MM.1S (cell line): Measurements from ENCODE around the gene GPR4.
A peak's percentile ranks its signal among the peaks of the same experiment; 100 is the strongest.

Source experiments
- DNase-seq: peaks from one replicate; pipeline ENCODE4 v3.0.0-alpha.2; 2015
- H2AFZ ChIP-seq: fragments of 300-600 bp; sonication (generic); 2 replicates; pipeline ENCODE4 v1.6.0; 2016; ENCODE audit warnings: antibody characterized with exemption, low read length
- H3F3A ChIP-seq: fragments of 300-600 bp; sonication (generic); 2 replicates; pipeline ENCODE4 v1.6.1; 2016; ENCODE audit warnings: mild to moderate bottlenecking, antibody characterized with exemption, low read length, moderate library complexity, mixed read lengths; ENCODE audit not compliant: insufficient read depth
- H3K27ac ChIP-seq: fragments of 300-600 bp; sonication (generic); 2 replicates; pipeline ENCODE4 v1.5.1; 2016; ENCODE audit warnings: mild to moderate bottlenecking, low read length
- H3K27me3 ChIP-seq: fragments of 300-600 bp; sonication (generic); replicated peaks from 2 replicates; pipeline ENCODE4 v1.6.0; 2016; ENCODE audit warnings: low read length; ENCODE audit not compliant: insufficient read depth
- H3K36me3 ChIP-seq: fragments of 300-600 bp; sonication (generic); replicated peaks from 2 replicates; pipeline ENCODE4 v1.6.1; 2016; ENCODE audit warnings: mild to moderate bottlenecking, low read length, mixed read lengths; ENCODE audit not compliant: insufficient read depth
- H3K4me1 ChIP-seq: fragments of 300-600 bp; sonication (generic); 2 replicates; pipeline ENCODE4 v1.6.1; 2016; ENCODE audit warnings: low read length, mixed read lengths
- H3K4me2 ChIP-seq: fragments of 300-600 bp; sonication (generic); 2 replicates; pipeline ENCODE4 v1.6.0; 2016; ENCODE audit warnings: low read depth, low read length
- H3K4me3 ChIP-seq: fragments of 300-600 bp; sonication (generic); 2 replicates; pipeline ENCODE4 v1.5.1; 2016; ENCODE audit warnings: low read length, mixed read lengths
- H3K79me2 ChIP-seq: fragments of 300-600 bp; sonication (generic); 2 replicates; pipeline ENCODE4 v1.6.1; 2016; ENCODE audit warnings: mixed run types, low read length, mixed read lengths
- H3K9ac ChIP-seq: fragments of 300-600 bp; sonication (generic); 2 replicates; pipeline ENCODE4 v1.6.1; 2016; ENCODE audit warnings: low read length, mixed read lengths
- H3K9me2 ChIP-seq: fragments of 300-600 bp; sonication (generic); replicated peaks from 2 replicates; pipeline ENCODE4 v1.6.1; 2016; ENCODE audit warnings: mild to moderate bottlenecking, low read length, mixed read lengths; ENCODE audit not compliant: insufficient read depth
- H3K9me3 ChIP-seq: fragments of 300-600 bp; sonication (generic); replicated peaks from 2 replicates; pipeline ENCODE4 v1.6.1; 2016; ENCODE audit warnings: mild to moderate bottlenecking, low read length, mixed read lengths; ENCODE audit not compliant: insufficient read depth
- H4K20me1 ChIP-seq: fragments of 300-600 bp; sonication (generic); 2 replicates; pipeline ENCODE4 v1.6.1; 2016; ENCODE audit warnings: mild to moderate bottlenecking, low read length, moderate library complexity, mixed read lengths; ENCODE audit not compliant: insufficient read depth
- CTCF ChIP-seq: fragments of 300-600 bp; sonication (generic); IDR thresholded peaks from 2 replicates; pipeline ENCODE4 v1.5.1; 2016; ENCODE audit warnings: antibody characterized with exemption, low read length, mixed read lengths
- EZH2 ChIP-seq: fragments of 300-600 bp; sonication (generic); optimal IDR thresholded peaks from 2 replicates; pipeline ENCODE3; 2017; ENCODE audit warnings: low read depth, mild to moderate bottlenecking, antibody characterized with exemption, low read length, mixed read lengths
- EZH2phosphoT487 ChIP-seq: fragments of 300-600 bp; sonication (generic); IDR thresholded peaks from 2 replicates; pipeline ENCODE4 v1.6.1; 2018; ENCODE audit warnings: antibody characterized with exemption, low read length

The GPR4 gene

DNA sequence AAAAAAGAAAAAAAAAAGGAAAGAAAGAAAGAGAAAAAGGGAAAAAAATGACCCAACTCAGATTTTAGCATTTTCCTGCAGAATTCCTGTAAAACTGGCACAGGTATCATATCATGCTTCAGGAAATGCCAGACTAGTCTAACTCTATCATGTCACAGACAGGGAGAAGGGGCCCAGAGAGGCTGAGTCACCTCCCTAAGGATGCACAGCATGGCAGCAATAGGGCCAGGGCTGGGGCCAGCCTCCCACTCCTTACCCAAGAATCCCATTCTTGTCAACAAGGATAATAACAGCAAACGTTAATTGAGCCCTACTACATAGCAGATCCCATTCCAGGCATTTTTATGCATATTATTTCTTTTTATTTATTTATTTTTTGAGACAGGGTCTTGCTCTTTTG is 8.5 kb downstream of the GPR4 start:
- no peak overlapping the region for H3K4me2 ChIP-seq
- H3K27ac ChIP-seq = no peak overlapping the region
- no peaks in the 10 kb centered on the region for H3F3A ChIP-seq
- no peaks in the 10 kb centered on the region for H3K79me2 ChIP-seq
- DNase-seq = no peak
- no peaks in the 10 kb centered on the region for H3K9me3 ChIP-seq
- TF ChIP-seq EZH2phosphoT487 = no peak
- no peak for TF ChIP-seq CTCF
- TF ChIP-seq EZH2 = no peak
- peaks cover 79% of the 10 kb centered on the region for H3K27me3 ChIP-seq
- no peaks in the 10 kb centered on the region for H3K9me2 ChIP-seq
- no peak overlapping the region for H3K9ac ChIP-seq
- no peak overlapping the region for H2AFZ ChIP-seq
- H4K20me1 ChIP-seq = no peaks in the 10 kb centered on the region
- no peak overlapping the region for H3K4me3 ChIP-seq
- H3K4me1 ChIP-seq = peaks cover 4% of the 10 kb centered on the region; the same call in 1 of the 2 replicates
- no peaks in the 10 kb centered on the region for H3K36me3 ChIP-seq

DNA sequence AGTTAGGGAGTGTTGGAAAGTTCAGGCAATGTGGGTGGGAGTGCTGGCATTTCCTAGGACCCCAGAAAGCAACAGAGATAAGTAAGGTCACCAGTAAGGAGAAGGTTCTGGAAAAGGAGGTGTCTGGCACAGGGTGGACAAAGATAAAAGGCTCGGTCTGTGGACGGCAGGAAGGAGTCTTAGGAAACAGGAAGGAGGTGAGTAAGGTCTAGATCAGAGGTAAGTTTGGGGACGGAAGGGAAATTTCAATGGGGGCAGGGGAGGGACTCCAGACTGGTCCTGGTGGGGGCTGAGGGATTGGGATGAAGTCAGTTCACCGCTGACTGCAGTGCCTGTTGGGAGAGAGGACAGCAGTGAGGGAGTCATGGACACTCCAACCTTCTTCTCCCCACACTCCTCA is 9.6 kb downstream of the GPR4 start:
- H3K79me2 ChIP-seq = no peaks in the 10 kb centered on the region
- H3K36me3 ChIP-seq = no peaks in the 10 kb centered on the region
- H3K27ac ChIP-seq = no peak overlapping the region
- no peak overlapping the region for H2AFZ ChIP-seq
- no peaks in the 10 kb centered on the region for H3K9me3 ChIP-seq
- H3K4me1 ChIP-seq = peaks cover 4% of the 10 kb centered on the region; the same call in 1 of the 2 replicates
- H3K27me3 ChIP-seq = peaks cover 69% of the 10 kb centered on the region
- TF ChIP-seq EZH2 (no peak), EZH2phosphoT487 (no peak)
- H3F3A ChIP-seq = no peaks in the 10 kb centered on the region
- H3K9ac ChIP-seq = no peak overlapping the region
- H4K20me1 ChIP-seq = no peaks in the 10 kb centered on the region
- DNase-seq = no peak
- H3K9me2 ChIP-seq = no peaks in the 10 kb centered on the region
- no peak overlapping the region for H3K4me2 ChIP-seq
- H3K4me3 ChIP-seq = no peak overlapping the region

DNA sequence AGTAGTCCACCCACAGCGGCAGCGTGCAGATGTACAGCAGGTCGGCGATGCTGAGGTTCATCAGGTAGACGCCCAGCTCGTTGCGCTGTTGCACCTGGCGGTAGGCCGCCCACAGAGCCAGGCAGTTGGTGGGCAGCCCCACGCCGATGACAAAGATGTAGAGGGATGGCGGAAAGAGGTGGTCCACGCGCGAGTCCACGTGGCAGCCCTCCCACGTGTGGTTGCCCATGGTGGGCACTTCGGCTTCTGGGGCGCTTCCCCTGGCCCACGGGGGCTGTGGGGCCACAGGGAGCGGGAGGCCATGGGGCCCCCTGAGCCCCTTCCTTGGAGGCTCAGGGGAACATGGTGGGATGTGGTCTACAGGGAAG is 10.4 kb downstream of the GPR4 start:
- no peak for DNase-seq
- TF ChIP-seq CTCF (no peak), EZH2phosphoT487 (no peak), EZH2 (no peak)
- no peak overlapping the region for H3K9ac ChIP-seq
- peaks cover 4% of the 10 kb centered on the region; the same call in 1 of the 2 replicates for H3K4me1 ChIP-seq
- H3K27me3 ChIP-seq = peaks cover 61% of the 10 kb centered on the region
- H3K4me3 ChIP-seq = no peak overlapping the region
- no peaks in the 10 kb centered on the region for H3F3A ChIP-seq
- H3K79me2 ChIP-seq = no peaks in the 10 kb centered on the region
- no peak overlapping the region for H3K4me2 ChIP-seq
- H2AFZ ChIP-seq = no peak overlapping the region
- no peak overlapping the region for H3K27ac ChIP-seq
- no peaks in the 10 kb centered on the region for H4K20me1 ChIP-seq
- H3K9me3 ChIP-seq = no peaks in the 10 kb centered on the region
- H3K36me3 ChIP-seq = no peaks in the 10 kb centered on the region
- H3K9me2 ChIP-seq = no peaks in the 10 kb centered on the region

DNA sequence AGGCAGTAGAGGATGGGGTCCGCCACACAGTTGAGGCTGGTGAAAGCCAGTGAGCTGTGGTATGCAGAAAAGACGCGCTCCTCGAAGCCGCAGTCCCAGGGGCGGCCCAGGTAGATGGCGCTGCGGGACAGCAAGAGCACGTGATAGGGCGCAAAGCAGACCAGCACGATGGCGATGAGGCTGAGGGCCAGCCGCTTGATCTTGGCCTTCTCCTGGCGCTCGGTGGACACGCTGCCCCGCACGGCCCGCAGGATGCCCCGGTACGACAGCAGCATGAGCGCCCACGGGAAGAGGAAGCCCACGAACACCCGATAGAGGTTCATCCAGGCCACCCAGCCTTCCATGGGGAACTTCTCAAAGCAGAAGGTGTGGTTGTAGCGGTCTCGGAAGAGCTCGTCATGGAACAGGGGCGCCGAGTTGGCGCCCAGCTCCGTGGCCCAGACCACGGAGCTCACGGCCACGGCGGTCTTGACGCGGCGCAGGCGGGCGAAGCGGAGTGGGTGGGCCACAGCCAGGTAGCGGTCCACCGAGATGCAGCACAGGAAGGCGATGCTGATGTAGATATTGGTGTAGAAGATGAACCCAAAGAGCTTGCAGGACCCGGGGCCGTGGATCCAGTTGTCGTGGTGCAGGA is 10.9 kb downstream of the GPR4 start:
- Histone ChIP-seq H3K27me3 (peaks cover 58% of the 10 kb centered on the region), H3F3A (no peaks in the 10 kb centered on the region), H3K36me3 (no peaks in the 10 kb centered on the region), H3K4me2 (peak overlapping the region; percentile 30), H4K20me1 (no peaks in the 10 kb centered on the region), H3K27ac (no peak overlapping the region), H3K9ac (no peak overlapping the region), H3K9me2 (no peaks in the 10 kb centered on the region), H3K9me3 (no peaks in the 10 kb centered on the region), H3K4me1 (peaks cover 4% of the 10 kb centered on the region; the same call in 1 of the 2 replicates), H2AFZ (peak overlapping the region; percentile 43), H3K79me2 (no peaks in the 10 kb centered on the region), H3K4me3 (no peak overlapping the region)
- TF ChIP-seq CTCF = peak; percentile 71
- TF ChIP-seq EZH2phosphoT487 = no peak
- DNase-seq = peak; percentile 61
